ENCODE measurements around the gene GPBAR1.

DNA sequence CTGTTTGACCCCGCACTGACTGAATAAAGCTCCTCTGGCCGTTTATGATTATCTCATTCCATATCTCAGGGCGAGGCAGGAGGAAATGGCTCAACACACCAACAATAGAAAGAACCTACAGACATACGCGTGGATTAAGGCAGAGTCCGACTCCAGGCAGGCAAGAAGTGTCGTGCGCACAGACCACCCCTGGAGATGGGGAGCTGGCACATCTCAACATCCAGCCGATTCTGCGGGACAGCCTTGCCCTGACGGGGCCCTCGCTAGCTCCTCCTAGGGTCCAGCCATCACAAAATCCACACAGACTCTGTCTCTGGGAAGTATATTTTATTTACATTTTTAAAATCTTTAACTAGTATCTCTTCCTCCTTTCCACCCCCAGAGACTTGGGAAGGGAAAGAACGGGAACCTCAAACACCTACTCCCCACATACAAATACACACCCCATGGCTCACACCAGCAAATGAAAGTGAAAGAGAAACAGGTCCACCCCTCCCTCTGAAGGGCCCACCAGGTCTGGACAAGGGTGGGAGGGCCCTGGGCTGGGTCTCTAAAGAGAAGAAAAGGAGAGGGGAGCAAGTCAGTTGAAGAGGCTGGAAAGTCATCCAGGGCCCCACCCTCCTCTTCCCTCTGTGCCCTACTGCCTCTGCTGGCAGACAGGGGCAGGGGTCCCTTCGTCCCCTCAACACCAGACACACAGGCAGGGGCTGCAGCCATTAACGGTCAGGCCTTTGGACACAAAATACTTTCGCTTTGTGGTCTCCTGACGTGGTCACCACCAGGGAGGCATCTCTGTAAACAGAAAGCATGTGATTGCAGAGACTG is 3.2 kb downstream of the GPBAR1 start:
- TF ChIP-seq, protein P1, sequence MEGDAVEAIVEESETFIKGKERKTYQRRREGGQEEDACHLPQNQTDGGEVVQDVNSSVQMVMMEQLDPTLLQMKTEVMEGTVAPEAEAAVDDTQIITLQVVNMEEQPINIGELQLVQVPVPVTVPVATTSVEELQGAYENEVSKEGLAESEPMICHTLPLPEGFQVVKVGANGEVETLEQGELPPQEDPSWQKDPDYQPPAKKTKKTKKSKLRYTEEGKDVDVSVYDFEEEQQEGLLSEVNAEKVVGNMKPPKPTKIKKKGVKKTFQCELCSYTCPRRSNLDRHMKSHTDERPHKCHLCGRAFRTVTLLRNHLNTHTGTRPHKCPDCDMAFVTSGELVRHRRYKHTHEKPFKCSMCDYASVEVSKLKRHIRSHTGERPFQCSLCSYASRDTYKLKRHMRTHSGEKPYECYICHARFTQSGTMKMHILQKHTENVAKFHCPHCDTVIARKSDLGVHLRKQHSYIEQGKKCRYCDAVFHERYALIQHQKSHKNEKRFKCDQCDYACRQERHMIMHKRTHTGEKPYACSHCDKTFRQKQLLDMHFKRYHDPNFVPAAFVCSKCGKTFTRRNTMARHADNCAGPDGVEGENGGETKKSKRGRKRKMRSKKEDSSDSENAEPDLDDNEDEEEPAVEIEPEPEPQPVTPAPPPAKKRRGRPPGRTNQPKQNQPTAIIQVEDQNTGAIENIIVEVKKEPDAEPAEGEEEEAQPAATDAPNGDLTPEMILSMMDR (IDR thresholded peaks at IDR 0.05): no peak
- TF ChIP-seq, protein P2, sequence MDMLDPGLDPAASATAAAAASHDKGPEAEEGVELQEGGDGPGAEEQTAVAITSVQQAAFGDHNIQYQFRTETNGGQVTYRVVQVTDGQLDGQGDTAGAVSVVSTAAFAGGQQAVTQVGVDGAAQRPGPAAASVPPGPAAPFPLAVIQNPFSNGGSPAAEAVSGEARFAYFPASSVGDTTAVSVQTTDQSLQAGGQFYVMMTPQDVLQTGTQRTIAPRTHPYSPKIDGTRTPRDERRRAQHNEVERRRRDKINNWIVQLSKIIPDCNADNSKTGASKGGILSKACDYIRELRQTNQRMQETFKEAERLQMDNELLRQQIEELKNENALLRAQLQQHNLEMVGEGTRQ (CRISPR knock-in tag; IDR thresholded peaks at IDR 0.05): no peak
- TF ChIP-seq, protein P3, sequence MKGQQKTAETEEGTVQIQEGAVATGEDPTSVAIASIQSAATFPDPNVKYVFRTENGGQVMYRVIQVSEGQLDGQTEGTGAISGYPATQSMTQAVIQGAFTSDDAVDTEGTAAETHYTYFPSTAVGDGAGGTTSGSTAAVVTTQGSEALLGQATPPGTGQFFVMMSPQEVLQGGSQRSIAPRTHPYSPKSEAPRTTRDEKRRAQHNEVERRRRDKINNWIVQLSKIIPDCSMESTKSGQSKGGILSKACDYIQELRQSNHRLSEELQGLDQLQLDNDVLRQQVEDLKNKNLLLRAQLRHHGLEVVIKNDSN (CRISPR knock-in tag; IDR thresholded peaks at IDR 0.05): no peak
- no peak for TF ChIP-seq SP1 (CRISPR knock-in tag; conservative IDR thresholded peaks at IDR 0.05)
- TF ChIP-seq ELF4 (CRISPR knock-in tag; IDR thresholded peaks at IDR 0.05; ENCODE audit: low read depth): no peak
- no peak for TF ChIP-seq ZNF121 (CRISPR knock-in tag; IDR thresholded peaks at IDR 0.05)
- TF ChIP-seq NR1H2 (CRISPR knock-in tag; IDR thresholded peaks at IDR 0.05): no peak
- no peak for TF ChIP-seq FOXJ3 (CRISPR knock-in tag; IDR thresholded peaks at IDR 0.05; ENCODE audit: borderline replicate concordance)
- no peak for TF ChIP-seq CREM (CRISPR knock-in tag; IDR thresholded peaks at IDR 0.05)
- TF ChIP-seq ZBTB21 (CRISPR knock-in tag; IDR thresholded peaks at IDR 0.05; ENCODE audit: borderline replicate concordance): no peak
- TF ChIP-seq, protein P4, sequence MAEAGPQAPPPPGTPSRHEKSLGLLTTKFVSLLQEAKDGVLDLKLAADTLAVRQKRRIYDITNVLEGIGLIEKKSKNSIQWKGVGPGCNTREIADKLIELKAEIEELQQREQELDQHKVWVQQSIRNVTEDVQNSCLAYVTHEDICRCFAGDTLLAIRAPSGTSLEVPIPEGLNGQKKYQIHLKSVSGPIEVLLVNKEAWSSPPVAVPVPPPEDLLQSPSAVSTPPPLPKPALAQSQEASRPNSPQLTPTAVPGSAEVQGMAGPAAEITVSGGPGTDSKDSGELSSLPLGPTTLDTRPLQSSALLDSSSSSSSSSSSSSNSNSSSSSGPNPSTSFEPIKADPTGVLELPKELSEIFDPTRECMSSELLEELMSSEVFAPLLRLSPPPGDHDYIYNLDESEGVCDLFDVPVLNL (CRISPR knock-in tag; IDR thresholded peaks at IDR 0.05; ENCODE audit: borderline replicate concordance, low read depth): no peak
- TF ChIP-seq, protein P5, sequence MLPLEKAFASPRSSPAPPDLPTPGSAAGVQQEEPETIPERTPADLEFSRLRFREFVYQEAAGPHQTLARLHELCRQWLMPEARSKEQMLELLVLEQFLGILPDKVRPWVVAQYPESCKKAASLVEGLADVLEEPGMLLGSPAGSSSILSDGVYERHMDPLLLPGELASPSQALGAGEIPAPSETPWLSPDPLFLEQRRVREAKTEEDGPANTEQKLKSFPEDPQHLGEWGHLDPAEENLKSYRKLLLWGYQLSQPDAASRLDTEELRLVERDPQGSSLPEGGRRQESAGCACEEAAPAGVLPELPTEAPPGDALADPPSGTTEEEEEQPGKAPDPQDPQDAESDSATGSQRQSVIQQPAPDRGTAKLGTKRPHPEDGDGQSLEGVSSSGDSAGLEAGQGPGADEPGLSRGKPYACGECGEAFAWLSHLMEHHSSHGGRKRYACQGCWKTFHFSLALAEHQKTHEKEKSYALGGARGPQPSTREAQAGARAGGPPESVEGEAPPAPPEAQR (CRISPR knock-in tag; IDR thresholded peaks at IDR 0.05): no peak
- TF ChIP-seq, protein P6, sequence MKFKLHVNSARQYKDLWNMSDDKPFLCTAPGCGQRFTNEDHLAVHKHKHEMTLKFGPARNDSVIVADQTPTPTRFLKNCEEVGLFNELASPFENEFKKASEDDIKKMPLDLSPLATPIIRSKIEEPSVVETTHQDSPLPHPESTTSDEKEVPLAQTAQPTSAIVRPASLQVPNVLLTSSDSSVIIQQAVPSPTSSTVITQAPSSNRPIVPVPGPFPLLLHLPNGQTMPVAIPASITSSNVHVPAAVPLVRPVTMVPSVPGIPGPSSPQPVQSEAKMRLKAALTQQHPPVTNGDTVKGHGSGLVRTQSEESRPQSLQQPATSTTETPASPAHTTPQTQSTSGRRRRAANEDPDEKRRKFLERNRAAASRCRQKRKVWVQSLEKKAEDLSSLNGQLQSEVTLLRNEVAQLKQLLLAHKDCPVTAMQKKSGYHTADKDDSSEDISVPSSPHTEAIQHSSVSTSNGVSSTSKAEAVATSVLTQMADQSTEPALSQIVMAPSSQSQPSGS (CRISPR knock-in tag; IDR thresholded peaks at IDR 0.05; ENCODE audit: borderline replicate concordance, low read depth): no peak
- TF ChIP-seq TEAD4 (CRISPR knock-in tag; IDR thresholded peaks at IDR 0.05): no peak
